AG09309 (cell line): Measurements from ENCODE around the gene BORA.
A peak's percentile ranks its signal among the peaks of the same experiment; 100 is the strongest.

Experiments
- DNase-seq: peaks from one replicate; pipeline ENCODE4 v3.0.0-alpha.2; 2010; ENCODE audit warnings: low read depth
- H3K4me3 ChIP-seq: 2 replicates; pipeline ENCODE4 v1.5.1; 2011; ENCODE audit warnings: mild to moderate bottlenecking, low read depth, low read length, moderate library complexity; ENCODE audit not compliant: control insufficient read depth
- TF ChIP-seq, protein P1 (sequence below): IDR thresholded peaks from 2 replicates; pipeline ENCODE4 v1.5.1; 2011; ENCODE audit warnings: mild to moderate bottlenecking, low read depth, low read length, inconsistent platforms; ENCODE audit not compliant: insufficient read depth, control insufficient read depth; ENCODE audit errors: missing control alignments

BORA gene

GRCh38 chr13:72727417-72728289, at the start of gene BORA, which contains the start of gene MZT1:
Gene BORA, plus strand, starts transcription at chr13:72727923. Its CDS starts 1,018 bp downstream, at chr13:72728941.
Gene MZT1, minus strand, starts transcription at chr13:72727629. Its CDS starts 27 bp downstream, at chr13:72727602.
- TF ChIP-seq, protein P1, sequence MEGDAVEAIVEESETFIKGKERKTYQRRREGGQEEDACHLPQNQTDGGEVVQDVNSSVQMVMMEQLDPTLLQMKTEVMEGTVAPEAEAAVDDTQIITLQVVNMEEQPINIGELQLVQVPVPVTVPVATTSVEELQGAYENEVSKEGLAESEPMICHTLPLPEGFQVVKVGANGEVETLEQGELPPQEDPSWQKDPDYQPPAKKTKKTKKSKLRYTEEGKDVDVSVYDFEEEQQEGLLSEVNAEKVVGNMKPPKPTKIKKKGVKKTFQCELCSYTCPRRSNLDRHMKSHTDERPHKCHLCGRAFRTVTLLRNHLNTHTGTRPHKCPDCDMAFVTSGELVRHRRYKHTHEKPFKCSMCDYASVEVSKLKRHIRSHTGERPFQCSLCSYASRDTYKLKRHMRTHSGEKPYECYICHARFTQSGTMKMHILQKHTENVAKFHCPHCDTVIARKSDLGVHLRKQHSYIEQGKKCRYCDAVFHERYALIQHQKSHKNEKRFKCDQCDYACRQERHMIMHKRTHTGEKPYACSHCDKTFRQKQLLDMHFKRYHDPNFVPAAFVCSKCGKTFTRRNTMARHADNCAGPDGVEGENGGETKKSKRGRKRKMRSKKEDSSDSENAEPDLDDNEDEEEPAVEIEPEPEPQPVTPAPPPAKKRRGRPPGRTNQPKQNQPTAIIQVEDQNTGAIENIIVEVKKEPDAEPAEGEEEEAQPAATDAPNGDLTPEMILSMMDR, result no peak
- peak within 1 kb of the TSS; percentile 99 for H3K4me3 ChIP-seq
- peak; percentile 86 for DNase-seq

DNA sequence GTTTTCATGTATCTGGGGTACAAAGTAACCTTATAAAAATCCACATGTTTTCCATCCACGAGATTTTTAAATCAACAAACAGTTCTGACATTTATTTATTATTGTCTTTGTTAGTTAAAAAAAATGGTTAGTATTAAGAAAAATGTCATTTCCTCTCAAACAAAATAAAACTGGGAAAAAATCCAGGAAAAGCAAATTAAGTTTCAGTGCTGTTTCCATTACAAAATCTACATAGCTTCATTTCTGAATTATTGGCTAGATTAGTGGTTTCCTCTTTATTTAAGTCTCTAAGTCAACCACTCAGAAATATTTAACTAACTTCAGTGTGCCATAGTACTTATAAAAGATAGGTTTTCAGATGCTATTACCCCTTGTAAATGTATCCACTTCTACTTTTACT, 49.4 kb upstream of the BORA start:
- H3K4me3 ChIP-seq, result no peak overlapping the region
- TF ChIP-seq, protein P1, result no peak
- no peak for DNase-seq

- no peak for DNase-seq
- TF ChIP-seq, protein P1, result no peak
- no peak overlapping the region for H3K4me3 ChIP-seq
Observed at GRCh38 chr13:72680353-72680752, 47.4 kb upstream of the BORA start.

DNA sequence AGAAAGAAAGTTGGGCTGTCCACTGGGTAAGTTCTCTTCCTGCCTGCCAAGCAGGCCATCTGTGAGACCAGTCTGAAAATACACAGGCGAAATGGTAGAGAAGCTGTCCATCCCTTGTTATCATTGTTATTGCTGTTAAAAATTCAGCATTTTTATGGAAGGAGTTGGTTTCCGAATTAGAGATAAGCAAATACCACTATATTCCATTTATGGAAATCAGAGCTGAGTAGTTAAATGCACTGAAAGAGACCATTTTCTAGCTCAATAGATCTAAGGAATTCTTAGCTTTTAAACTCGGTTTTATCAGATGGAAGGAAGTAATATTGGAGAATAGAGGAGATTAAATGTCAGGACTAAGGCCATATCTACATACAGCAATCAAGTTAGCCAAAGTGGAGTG, 41.0 kb upstream of the BORA start:
- H3K4me3 ChIP-seq, result no peak overlapping the region
- no peak for DNase-seq
- TF ChIP-seq, protein P1, result no peak

GRCh38 chr13:72689181-72689696, 38.5 kb upstream of the BORA start:
- H3K4me3 ChIP-seq, result no peak overlapping the region
- TF ChIP-seq, protein P1, result no peak
- no peak for DNase-seq

DNA sequence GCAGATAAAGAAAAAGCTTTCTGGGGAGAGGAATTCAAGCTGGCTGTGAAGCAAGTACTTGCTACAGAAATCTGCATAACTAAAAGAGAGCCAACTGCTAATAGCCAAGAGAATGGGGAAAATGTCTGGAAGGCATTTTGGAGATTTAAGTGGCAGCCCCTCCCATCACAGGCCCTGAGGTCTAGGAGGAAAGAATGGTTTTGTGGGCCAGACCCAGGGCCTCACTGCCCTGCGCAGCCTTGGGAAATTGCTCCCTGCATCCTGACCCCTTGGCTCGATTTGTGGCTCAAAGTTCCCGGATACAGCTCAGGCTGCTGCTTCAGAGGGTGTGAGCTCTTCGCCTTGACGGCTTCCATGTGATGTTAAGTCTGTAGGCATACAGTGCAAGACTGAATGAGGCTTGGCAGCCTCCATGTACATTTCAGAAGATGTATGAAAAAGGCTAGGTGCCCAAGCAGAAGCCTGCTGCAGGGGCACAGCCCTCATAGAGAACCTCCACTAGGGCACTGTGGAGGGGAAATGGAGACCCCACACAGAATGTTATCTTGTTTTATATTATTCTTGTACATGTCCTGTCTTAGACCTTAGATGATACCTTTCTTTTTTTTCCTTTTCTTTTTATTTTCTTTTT, 34.7 kb upstream of the BORA start:
- no peak for DNase-seq
- H3K4me3 ChIP-seq, result no peak overlapping the region
- TF ChIP-seq, protein P1, result no peak
